HepG2 (cell line): ENCODE results near the gene ZNF554. TPM values are rescaled to one million over a fixed set of nuclear protein-coding genes. Genes with fewer than 3 reads are reported as not detected.
A peak's percentile ranks its signal among the peaks of the same experiment; 100 is the strongest.

Source experiments
- BCL6 ChIP-seq: IDR thresholded peaks from 2 replicates; pipeline ENCODE4 v1.6.1; 2016; ENCODE audit warnings: missing genetic modification reagents, missing compliant biosample characterization
- FOXK1 ChIP-seq: sonication (generic); formaldehyde crosslinking; IDR thresholded peaks from 2 replicates; pipeline ENCODE4 v1.4.0; 2020; ENCODE audit warnings: low read depth, missing genetic modification reagents, borderline replicate concordance
- HDAC2 ChIP-seq: sonication (generic); formaldehyde crosslinking; IDR thresholded peaks from 2 replicates; pipeline ENCODE4 v1.4.0; 2020; ENCODE audit warnings: missing genetic modification reagents
- JDP2 ChIP-seq: sonication (generic); formaldehyde crosslinking; IDR thresholded peaks from 2 replicates; pipeline ENCODE4 v1.8.1; 2022; ENCODE audit warnings: missing genetic modification reagents, borderline replicate concordance
- JUN ChIP-seq: sonication (generic); formaldehyde crosslinking; IDR thresholded peaks from 2 replicates; pipeline ENCODE4 v1.4.0; 2020; ENCODE audit warnings: mild to moderate bottlenecking, missing genetic modification reagents
- KDM1A ChIP-seq: IDR thresholded peaks from 2 replicates; pipeline ENCODE4 v1.6.1; 2016; ENCODE audit warnings: missing compliant biosample characterization
- RARA ChIP-seq: IDR thresholded peaks from 2 replicates; pipeline ENCODE4 v1.6.1; 2016; ENCODE audit warnings: missing genetic modification reagents, missing compliant biosample characterization
- SAP130 ChIP-seq: IDR thresholded peaks from 2 replicates; pipeline ENCODE4 v1.6.1; 2016; ENCODE audit warnings: low read depth
- ZNF160 ChIP-seq: sonication (generic); formaldehyde crosslinking; IDR thresholded peaks from 2 replicates; pipeline ENCODE4 v1.8.0; 2022; ENCODE audit warnings: mild to moderate bottlenecking, inconsistent platforms, missing genetic modification reagents
- ZNF232 ChIP-seq: sonication (generic); formaldehyde crosslinking; IDR thresholded peaks from 2 replicates; pipeline ENCODE4 v1.4.0; 2020; ENCODE audit warnings: missing genetic modification reagents, borderline replicate concordance
- ZNF670 ChIP-seq: sonication (generic); formaldehyde crosslinking; IDR thresholded peaks from 2 replicates; pipeline ENCODE4 v1.8.0; 2022; ENCODE audit warnings: mild to moderate bottlenecking, missing genetic modification reagents, borderline replicate concordance
- polyA plus RNA-seq, 8 experiments: library from polyadenylated mRNA; depleted of rRNA in 3 of 8; stranded (reverse) in 7 of 8; unstranded in 1 of 8; fragments of >200 nt; fragmentation: Illumina TruSeq in 4 of 8; extraction: Trizol in 4 of 8; gene quantifications; 2 replicates each; pipeline versions ENCODE4 v1.2.1 to v1.2.3, GENCODE V29; 2011 to 2016; ENCODE audit warnings: low read depth in 4 of 8, missing spikeins in 1 of 8, mixed read lengths in 1 of 8; ENCODE audit not compliant: insufficient read depth in 1 of 8
- total RNA-seq, 5 experiments: library from RNA; depleted of rRNA; stranded (reverse); fragments of >200 nt; fragmentation: Illumina TruSeq; extraction: Trizol; gene quantifications; 2 replicates each; pipeline ENCODE4 v1.2.3, GENCODE V29; 2016; ENCODE audit warnings: low read depth in 1 of 5
- TF ChIP-seq, protein P1 (sequence below), 2 experiments: sonication (generic) in 1 of 2; formaldehyde crosslinking in 1 of 2; IDR thresholded peaks; 2 replicates each; pipeline versions ENCODE4 v1.6.1 to v1.9.0; 2014 to 2022; ENCODE audit warnings: antibody characterized with exemption in 1 of 2, borderline replicate concordance in 1 of 2, inconsistent platforms in 1 of 2, low read depth in 1 of 2, missing genetic modification reagents in 1 of 2
- TF ChIP-seq, protein P2 (sequence below): IDR thresholded peaks from 2 replicates; pipeline ENCODE4 v1.4.0; 2020; ENCODE audit warnings: mild to moderate bottlenecking, missing genetic modification reagents
- TF ChIP-seq, protein P3 (sequence below): sonication (generic); formaldehyde crosslinking; IDR thresholded peaks from 2 replicates; pipeline ENCODE4 v1.4.0; 2020; ENCODE audit warnings: mild to moderate bottlenecking, missing genetic modification reagents
- TF ChIP-seq, protein P4 (sequence below): IDR thresholded peaks from 2 replicates; pipeline ENCODE4 v1.6.1; 2016; ENCODE audit warnings: low read depth
- TF ChIP-seq, protein P5 (sequence below): sonication (generic); formaldehyde crosslinking; IDR thresholded peaks from 2 replicates; pipeline ENCODE4 v1.4.0; 2020; ENCODE audit warnings: mild to moderate bottlenecking, missing genetic modification reagents

The ZNF554 gene
- total and polyA plus RNA-seq, 2 of the 13 experiments (the other 11 are each of a cell fraction or from before 2014, with no cell fraction given) = 2.2 to 2.7 TPM

DNA sequence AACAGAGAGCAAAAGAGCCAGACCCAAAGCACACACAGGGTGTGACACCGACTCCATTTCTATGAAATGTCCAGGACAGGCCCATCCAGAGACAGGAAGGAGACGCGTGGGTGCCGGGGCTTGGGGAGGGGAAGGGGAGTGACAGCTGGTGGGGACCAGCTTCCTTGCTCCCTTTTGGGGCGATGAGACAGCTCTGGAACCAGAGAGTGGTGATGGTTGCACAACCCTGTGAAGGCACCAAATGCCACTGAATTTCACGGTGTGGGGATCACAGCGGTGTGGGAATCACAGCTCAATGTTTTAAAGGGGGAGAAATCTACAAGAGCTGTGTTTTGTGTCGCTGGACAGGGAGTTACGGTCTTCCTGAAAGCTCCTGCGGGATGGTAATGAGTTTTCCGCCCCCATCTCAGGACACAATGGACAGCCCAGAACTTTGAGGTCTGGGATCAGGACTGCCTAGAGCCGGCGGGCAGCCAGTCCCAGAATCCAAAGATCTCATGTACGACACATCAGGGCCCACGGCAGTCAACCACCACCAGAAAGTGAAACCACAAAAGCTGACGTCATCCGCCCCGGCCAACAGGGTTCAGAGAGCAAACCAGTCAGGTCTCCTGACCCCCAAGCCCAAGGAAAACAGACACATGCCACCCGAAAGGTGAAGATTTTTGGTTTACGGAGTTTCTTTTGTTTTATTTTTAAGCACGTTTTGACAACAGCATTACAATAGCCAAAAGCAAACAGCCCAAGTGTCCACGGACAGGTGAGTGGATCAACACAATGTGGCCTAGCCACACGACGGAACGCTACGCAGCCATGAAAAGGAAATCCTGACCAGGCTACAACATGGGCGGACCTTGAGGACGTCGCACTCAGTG lies 43.9 kb upstream of the ZNF554 start (continued):
- TF ChIP-seq, protein P1, sequence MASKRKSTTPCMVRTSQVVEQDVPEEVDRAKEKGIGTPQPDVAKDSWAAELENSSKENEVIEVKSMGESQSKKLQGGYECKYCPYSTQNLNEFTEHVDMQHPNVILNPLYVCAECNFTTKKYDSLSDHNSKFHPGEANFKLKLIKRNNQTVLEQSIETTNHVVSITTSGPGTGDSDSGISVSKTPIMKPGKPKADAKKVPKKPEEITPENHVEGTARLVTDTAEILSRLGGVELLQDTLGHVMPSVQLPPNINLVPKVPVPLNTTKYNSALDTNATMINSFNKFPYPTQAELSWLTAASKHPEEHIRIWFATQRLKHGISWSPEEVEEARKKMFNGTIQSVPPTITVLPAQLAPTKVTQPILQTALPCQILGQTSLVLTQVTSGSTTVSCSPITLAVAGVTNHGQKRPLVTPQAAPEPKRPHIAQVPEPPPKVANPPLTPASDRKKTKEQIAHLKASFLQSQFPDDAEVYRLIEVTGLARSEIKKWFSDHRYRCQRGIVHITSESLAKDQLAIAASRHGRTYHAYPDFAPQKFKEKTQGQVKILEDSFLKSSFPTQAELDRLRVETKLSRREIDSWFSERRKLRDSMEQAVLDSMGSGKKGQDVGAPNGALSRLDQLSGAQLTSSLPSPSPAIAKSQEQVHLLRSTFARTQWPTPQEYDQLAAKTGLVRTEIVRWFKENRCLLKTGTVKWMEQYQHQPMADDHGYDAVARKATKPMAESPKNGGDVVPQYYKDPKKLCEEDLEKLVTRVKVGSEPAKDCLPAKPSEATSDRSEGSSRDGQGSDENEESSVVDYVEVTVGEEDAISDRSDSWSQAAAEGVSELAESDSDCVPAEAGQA (IDR thresholded peaks at IDR 0.05; ENCODE audit: low read depth) = peak; percentile 31; the same call in 1 of the 2 replicates
- TF ChIP-seq, protein P1 (CRISPR knock-in tag; IDR thresholded peaks at IDR 0.05; ENCODE audit: borderline replicate concordance) = no peak
- TF ChIP-seq, protein P2, sequence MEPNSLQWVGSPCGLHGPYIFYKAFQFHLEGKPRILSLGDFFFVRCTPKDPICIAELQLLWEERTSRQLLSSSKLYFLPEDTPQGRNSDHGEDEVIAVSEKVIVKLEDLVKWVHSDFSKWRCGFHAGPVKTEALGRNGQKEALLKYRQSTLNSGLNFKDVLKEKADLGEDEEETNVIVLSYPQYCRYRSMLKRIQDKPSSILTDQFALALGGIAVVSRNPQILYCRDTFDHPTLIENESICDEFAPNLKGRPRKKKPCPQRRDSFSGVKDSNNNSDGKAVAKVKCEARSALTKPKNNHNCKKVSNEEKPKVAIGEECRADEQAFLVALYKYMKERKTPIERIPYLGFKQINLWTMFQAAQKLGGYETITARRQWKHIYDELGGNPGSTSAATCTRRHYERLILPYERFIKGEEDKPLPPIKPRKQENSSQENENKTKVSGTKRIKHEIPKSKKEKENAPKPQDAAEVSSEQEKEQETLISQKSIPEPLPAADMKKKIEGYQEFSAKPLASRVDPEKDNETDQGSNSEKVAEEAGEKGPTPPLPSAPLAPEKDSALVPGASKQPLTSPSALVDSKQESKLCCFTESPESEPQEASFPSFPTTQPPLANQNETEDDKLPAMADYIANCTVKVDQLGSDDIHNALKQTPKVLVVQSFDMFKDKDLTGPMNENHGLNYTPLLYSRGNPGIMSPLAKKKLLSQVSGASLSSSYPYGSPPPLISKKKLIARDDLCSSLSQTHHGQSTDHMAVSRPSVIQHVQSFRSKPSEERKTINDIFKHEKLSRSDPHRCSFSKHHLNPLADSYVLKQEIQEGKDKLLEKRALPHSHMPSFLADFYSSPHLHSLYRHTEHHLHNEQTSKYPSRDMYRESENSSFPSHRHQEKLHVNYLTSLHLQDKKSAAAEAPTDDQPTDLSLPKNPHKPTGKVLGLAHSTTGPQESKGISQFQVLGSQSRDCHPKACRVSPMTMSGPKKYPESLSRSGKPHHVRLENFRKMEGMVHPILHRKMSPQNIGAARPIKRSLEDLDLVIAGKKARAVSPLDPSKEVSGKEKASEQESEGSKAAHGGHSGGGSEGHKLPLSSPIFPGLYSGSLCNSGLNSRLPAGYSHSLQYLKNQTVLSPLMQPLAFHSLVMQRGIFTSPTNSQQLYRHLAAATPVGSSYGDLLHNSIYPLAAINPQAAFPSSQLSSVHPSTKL = peak; percentile 33; the same call in 1 of the 2 replicates
- TF ChIP-seq BCL6 (no peak), ZNF232 (CRISPR knock-in tag) (peak; percentile 54; the same call in 1 of the 2 replicates), KDM1A (CRISPR knock-in tag) (peak; percentile 77), JUN (CRISPR knock-in tag) (peak; percentile 84), ZNF670 (CRISPR knock-in tag) (no peak), HDAC2 (CRISPR knock-in tag) (peak; percentile 50; the same call in 1 of the 2 replicates), RARA (CRISPR knock-in tag) (peak; percentile 39; the same call in 1 of the 2 replicates), FOXK1 (CRISPR knock-in tag) (0 out of 2 replicates have a peak, but pooled peaks have one; percentile 33), SAP130 (CRISPR knock-in tag) (peak; percentile 83), ZNF160 (CRISPR knock-in tag) (no peak), JDP2 (no peak)
- TF ChIP-seq, protein P3, sequence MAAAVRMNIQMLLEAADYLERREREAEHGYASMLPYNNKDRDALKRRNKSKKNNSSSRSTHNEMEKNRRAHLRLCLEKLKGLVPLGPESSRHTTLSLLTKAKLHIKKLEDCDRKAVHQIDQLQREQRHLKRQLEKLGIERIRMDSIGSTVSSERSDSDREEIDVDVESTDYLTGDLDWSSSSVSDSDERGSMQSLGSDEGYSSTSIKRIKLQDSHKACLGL (CRISPR knock-in tag) = no peak
- TF ChIP-seq, protein P4, sequence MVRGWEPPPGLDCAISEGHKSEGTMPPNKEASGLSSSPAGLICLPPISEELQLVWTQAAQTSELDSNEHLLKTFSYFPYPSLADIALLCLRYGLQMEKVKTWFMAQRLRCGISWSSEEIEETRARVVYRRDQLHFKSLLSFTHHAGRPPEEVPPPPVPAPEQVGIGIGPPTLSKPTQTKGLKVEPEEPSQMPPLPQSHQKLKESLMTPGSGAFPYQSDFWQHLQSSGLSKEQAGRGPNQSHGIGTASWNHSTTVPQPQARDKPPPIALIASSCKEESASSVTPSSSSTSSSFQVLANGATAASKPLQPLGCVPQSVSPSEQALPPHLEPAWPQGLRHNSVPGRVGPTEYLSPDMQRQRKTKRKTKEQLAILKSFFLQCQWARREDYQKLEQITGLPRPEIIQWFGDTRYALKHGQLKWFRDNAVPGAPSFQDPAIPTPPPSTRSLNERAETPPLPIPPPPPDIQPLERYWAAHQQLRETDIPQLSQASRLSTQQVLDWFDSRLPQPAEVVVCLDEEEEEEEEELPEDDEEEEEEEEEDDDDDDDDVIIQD (CRISPR knock-in tag) = 0 out of 2 replicates have a peak, but pooled peaks have one; percentile 9
- TF ChIP-seq, protein P5, sequence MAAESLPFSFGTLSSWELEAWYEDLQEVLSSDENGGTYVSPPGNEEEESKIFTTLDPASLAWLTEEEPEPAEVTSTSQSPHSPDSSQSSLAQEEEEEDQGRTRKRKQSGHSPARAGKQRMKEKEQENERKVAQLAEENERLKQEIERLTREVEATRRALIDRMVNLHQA (CRISPR knock-in tag) = no peak
